Progenitor cell of endocrine pancreas (in vitro differentiated cells): Measurements from ENCODE around the gene RNF150. TPM values are rescaled to one million over a fixed set of nuclear protein-coding genes. Genes with fewer than 3 reads are reported as not detected.

Experiments used
- DNase-seq: peaks from one replicate; pipeline ENCODE4 v3.0.0; 2021; ENCODE audit warnings: low spot score; ENCODE audit not compliant: unreplicated experiment
- H3K27ac Mint-ChIP-seq: 2 replicates; pipeline ENCODE4 v1.8.0; 2021; ENCODE audit warnings: mild to moderate bottlenecking, moderate library complexity, mixed read lengths
- H3K27me3 Mint-ChIP-seq: 2 replicates; pipeline ENCODE4 v1.8.0; 2021; ENCODE audit warnings: mixed read lengths
- H3K36me3 Mint-ChIP-seq: 2 replicates; pipeline ENCODE4 v1.8.0; 2022; ENCODE audit warnings: mixed read lengths; ENCODE audit not compliant: insufficient read depth
- H3K4me1 Mint-ChIP-seq: 2 replicates; pipeline ENCODE4 v1.8.0; 2021; ENCODE audit warnings: low read depth, mixed read lengths
- H3K4me3 Mint-ChIP-seq: 2 replicates; pipeline ENCODE4 v1.8.0; 2021; ENCODE audit warnings: low read depth, mild to moderate bottlenecking, moderate library complexity, mixed read lengths
- H3K9me3 Mint-ChIP-seq: 2 replicates; pipeline ENCODE4 v1.8.0; 2021; ENCODE audit warnings: low read depth, mixed read lengths
- CTCF ChIP-seq: fragments of 200-600 bp; sonication (generic); IDR thresholded peaks from one replicate; pipeline ENCODE4 v1.5.0; 2021; ENCODE audit warnings: antibody characterized with exemption, mild to moderate bottlenecking; ENCODE audit not compliant: unreplicated experiment
- total RNA-seq: library from RNA; stranded (reverse); gene quantifications from 2 replicates; pipeline ENCODE4 v1.2.1, GENCODE V29; 2021

The RNF150 gene
- total RNA-seq, 1 donor from 2014 or later: 23.1 TPM

- no peak overlapping the region for H3K27ac Mint-ChIP-seq
- no peak for DNase-seq
Measured at GRCh38 chr4:140884431-140885058, 248.7 kb downstream of the RNF150 start.

GRCh38 chr4:140877781-140878180 is 255.5 kb downstream of the RNF150 start:
- Mint-ChIP-seq H3K27ac (no peak overlapping the region), H3K4me3 (no peak overlapping the region), H3K27me3 (no peaks in the 10 kb centered on the region), H3K36me3 (peaks cover 11% of the 10 kb centered on the region), H3K9me3 (peaks cover 11% of the 10 kb centered on the region), H3K4me1 (no peaks in the 10 kb centered on the region)
- no peak for DNase-seq
- no peak for TF ChIP-seq CTCF

More at GRCh38 chr4:140884431-140885058, 248.7 kb downstream of the RNF150 start:
- peaks cover 17% of the 10 kb centered on the region for H3K9me3 Mint-ChIP-seq
- no peak overlapping the region for H3K4me3 Mint-ChIP-seq
- peak; percentile 73 for TF ChIP-seq CTCF
- peaks cover 12% of the 10 kb centered on the region for H3K36me3 Mint-ChIP-seq
- peaks cover 6% of the 10 kb centered on the region for H3K4me1 Mint-ChIP-seq
- H3K27me3 Mint-ChIP-seq: no peaks in the 10 kb centered on the region

GRCh38 chr4:140876615-140877364 is 256.5 kb downstream of the RNF150 start:
- Mint-ChIP-seq H3K9me3 (peaks cover 5% of the 10 kb centered on the region), H3K36me3 (peaks cover 9% of the 10 kb centered on the region), H3K4me1 (no peaks in the 10 kb centered on the region), H3K27ac (no peak overlapping the region), H3K27me3 (no peaks in the 10 kb centered on the region), H3K4me3 (no peak overlapping the region)
- DNase-seq: no peak
- no peak for TF ChIP-seq CTCF

GRCh38 chr4:140875746-140876452 is 257.4 kb downstream of the RNF150 start:
- Mint-ChIP-seq H3K9me3 (peaks cover 5% of the 10 kb centered on the region), H3K27ac (no peak overlapping the region), H3K27me3 (no peaks in the 10 kb centered on the region), H3K36me3 (peaks cover 7% of the 10 kb centered on the region), H3K4me3 (no peak overlapping the region), H3K4me1 (no peaks in the 10 kb centered on the region)
- no peak for TF ChIP-seq CTCF
- no peak for DNase-seq

GRCh38 chr4:140874056-140874455 is 259.2 kb downstream of the RNF150 start:
- no peak overlapping the region for H3K27ac Mint-ChIP-seq
- TF ChIP-seq CTCF: no peak
- DNase-seq: no peak

More at GRCh38 chr4:140874056-140874455, 259.2 kb downstream of the RNF150 start:
- no peaks in the 10 kb centered on the region for H3K27me3 Mint-ChIP-seq
- H3K4me1 Mint-ChIP-seq: peaks cover 6% of the 10 kb centered on the region
- H3K4me3 Mint-ChIP-seq: no peak overlapping the region
- H3K9me3 Mint-ChIP-seq: peaks cover 3% of the 10 kb centered on the region
- H3K36me3 Mint-ChIP-seq: peaks cover 4% of the 10 kb centered on the region
